ENCODE measurements around the gene EGFL8.

- no peak for TF ChIP-seq CTCF (conservative IDR thresholded peaks at IDR 0.05; ENCODE audit: low read length)
- TF ChIP-seq EZH2phosphoT487 (IDR thresholded peaks at IDR 0.05; ENCODE audit: borderline replicate concordance): no peak
These were observed 26.9 kb upstream of the EGFL8 start for GRCh38 chr6:32137454-32137853.

Measured in Loucy (cell line).